Skin epidermis (tissue), 12 donors: Measurements from ENCODE around the gene BRSK2.

ENCODE experiments used
- H3K27ac ChIP-seq, 21 experiments: fragments of 200-600 bp; sonication (generic) in 11 of 21; one replicate each; pipeline ENCODE4 v1.5.0; 2020; ENCODE audit warnings: mild to moderate bottlenecking in 3 of 21, inconsistent platforms in 2 of 21, moderate library complexity in 2 of 21
- H3K4me3 ChIP-seq, 7 experiments: fragments of 200-600 bp; sonication (generic) in 2 of 7; one replicate each; pipeline ENCODE4 v1.5.0; 2020; ENCODE audit warnings: inconsistent platforms in 2 of 7, mild to moderate bottlenecking in 2 of 7, moderate library complexity in 1 of 7

Gene BRSK2

DNA sequence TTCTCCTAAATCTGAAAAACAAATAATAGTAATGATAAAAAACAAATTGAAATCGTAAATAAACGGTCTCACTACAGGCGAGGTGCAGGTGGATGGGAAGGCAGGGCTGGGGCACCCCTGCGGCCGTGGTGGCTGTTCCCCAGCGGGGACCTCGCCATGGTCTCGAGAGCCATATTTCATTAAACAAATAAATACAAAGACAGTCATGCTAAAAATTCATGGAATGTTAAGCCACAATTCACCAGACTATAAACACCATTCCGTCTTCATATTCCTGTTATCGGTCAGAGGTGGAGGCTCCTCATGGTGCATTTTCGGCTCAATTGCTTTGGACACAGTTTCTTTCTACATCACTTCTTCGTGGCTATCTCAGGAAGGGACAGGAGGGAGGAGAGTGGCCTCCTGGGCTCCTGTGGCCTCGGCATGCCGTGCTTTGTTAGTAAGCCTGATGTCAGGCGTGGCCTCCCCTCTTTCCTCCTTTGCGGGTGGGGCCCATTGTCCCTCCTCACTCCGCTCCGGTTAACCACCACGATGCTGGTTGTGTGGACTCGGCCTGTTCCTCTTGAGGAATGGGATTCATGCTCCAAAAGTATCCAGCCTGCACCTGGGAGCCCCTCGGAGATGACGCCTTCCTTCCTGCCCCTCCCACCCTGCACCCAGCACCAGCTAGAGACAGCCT, 16.1 kb upstream of the BRSK2 start:
- no peak overlapping the region for H3K27ac ChIP-seq
- no peak overlapping the region for H3K4me3 ChIP-seq

DNA sequence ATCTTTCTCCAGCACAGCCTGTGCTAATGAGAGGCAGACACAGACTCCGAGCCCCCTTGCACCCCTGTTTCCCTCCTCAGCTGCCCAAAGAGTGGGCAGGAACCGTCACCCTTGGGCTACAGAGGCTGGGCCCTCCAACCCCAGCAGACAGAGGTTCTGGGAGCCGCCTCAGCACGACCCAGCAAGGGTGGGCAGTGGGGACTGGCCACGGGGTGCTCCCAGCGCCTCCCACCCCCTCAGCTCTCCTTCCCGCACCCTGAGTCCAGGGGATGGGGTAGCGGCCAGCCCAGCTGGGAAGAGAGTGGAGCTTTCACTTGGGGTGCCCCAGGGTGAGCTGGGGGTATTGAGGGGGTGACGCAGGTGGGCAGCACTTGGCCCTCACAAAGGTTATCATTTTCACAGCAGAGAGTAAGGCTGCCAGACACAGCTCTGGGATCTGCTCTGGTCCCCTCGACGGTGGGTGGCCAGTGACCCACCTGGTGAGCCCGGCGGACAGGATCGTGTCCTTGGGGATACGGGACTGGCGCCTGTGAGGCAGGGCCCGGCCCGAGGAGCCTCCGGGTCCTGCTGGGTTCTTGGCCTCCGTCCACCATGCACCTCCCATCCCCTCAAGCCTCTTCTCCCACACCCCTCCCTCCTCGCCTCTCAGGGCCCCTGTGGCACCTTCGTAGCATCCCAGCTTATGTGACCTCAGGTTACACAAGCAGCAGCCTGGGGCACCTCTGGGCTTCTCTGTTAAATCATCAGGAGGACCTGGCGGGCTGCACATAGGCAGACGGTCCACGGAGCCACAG, 14.4 kb upstream of the BRSK2 start:
- no peak overlapping the region for H3K27ac ChIP-seq
- H3K4me3 ChIP-seq = no peak overlapping the region

DNA sequence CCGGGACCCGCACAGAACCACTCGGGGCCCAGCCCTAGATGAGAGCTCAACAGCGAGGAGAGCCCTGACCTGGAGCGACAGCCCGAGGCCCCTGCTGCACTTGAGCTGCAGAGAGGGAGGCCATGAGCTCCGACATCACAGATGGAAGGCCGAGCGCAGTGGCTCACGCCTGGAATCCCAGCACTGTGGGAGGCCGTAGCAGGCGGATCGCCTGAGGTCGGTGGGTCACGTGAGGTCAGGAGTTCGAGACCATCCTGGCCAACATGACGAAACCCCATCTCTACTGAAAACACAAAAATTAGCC, 13.8 kb upstream of the BRSK2 start:
- Histone ChIP-seq H3K27ac (no peak overlapping the region), H3K4me3 (no peak overlapping the region)

DNA sequence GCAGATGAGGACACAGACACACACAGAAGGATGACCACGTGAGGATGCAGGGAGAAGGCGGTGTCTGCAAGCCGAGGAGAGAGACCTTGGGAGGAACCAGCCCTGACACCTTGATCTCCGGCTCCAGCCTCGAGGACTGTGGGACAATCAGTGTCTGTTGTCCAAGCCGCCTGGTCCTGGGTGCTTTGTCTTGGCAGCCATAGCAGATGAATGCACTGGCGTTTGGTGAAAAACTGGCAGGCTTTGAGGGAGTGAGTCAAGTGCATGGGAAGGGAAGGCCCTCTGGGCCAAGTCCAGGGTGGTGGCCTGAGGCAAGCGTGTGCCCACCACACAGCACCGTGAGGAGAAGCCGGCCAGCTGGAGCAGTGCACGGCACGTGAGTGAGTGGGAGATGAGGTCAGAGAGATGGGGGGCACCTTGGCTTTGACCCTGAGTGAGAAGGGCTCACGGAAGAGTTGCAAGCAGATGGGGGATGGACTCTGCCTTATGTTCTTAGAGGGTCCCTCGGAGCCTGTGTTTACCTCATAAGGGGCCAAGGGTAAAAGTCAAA, 12.4 kb upstream of the BRSK2 start:
- Histone ChIP-seq H3K27ac (no peak overlapping the region), H3K4me3 (no peak overlapping the region)

DNA sequence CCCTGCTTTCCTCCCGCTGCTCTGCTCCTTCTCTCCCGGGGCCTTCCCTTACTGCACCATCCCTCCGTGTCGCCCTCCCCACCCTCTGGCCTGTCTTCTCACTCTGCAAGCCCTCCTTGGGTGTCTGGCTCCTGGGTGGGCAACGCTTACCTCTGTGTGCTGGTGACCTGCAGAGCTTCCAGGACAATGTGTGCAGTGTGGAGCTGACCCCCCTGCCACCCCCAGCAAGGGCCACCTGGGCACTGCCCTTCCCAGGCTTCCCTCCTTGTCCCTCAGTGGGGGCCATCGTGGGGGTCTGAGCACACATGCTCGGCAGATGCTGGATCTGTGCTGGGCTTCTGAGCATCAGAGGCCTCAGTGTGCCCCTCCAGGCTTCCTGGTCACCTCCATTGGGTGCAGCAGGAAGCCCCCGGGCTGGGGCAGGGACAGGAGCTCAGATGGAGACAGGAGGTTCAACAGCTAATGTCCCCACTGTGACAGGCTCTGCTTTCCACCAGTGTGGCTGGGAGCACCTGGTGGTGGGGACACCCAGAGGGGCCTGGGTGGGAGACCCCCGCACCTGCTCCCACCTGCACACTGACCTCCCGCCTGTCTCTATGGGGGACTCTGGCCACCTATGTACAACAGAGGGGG, 7.8 kb upstream of the BRSK2 start:
- Histone ChIP-seq H3K27ac (no peak overlapping the region), H3K4me3 (no peak overlapping the region)

DNA sequence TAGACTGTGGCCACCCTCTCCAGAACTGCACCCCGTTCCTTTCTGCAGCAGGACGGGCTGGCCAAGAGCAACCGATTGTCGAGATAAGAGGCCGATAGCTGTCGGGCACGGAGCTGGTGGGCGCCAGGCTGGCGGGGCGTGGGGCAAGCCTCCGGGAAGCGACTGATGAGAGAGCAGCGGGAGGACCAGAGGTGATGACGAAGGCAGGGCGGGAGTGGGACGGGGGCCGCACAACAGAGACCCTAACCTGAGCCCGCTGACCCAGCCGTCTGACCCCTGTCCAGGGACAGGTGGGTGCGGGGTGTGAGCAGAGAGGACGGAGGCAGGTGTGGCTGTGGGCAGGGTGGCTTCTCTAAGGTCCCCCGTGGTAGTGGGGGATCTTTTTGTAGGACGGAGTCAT, 7.3 kb upstream of the BRSK2 start:
- Histone ChIP-seq H3K27ac (peak overlapping the region in 5 of 21 experiments; percentile 59 to 81 (median 64)), H3K4me3 (peak overlapping the region in 1 of 7 experiments; percentile 52)

DNA sequence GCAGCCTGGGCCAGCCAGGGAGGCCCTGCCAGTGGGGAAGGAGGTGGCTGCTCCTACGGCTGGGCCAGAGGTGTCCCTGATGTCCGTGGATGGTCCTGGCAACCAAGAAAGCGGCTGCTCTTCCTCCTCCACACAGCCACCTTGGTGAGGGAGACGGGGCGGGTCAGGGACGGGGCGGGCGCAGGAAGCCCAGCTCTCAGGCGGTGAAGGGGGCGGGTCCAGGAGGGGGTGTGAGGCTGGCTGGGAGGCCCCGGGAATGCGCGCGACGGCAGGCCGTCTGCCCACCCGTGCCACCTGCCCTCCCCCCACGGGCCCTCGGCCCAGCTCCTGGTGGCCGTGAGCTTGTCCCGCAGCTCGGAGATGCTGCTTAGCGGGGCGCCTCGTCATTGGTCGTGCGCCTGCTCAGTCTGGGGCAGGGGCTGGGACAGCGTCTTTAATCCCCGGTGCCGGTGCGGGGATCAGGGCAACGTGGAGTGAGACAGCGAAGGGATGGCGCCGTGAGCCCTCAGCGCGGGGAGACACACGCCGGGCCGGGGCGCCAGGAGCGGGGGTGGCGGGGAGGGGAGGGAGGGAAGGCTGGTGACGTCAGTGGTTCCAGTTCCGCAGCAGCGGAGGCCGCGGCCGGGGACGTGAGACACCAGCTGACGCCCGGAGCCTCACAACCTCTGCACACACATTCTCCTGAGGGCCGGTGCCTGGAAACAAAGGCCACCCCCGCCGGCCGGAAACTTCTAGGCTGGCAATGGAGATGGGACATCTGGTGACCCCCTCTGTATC, 6.7 kb upstream of the BRSK2 start:
- Histone ChIP-seq H3K27ac (peak overlapping the region in 16 of 21 experiments; percentile 22 to 81 (median 62)), H3K4me3 (peak overlapping the region; percentile 33 to 56 (median 43))

DNA sequence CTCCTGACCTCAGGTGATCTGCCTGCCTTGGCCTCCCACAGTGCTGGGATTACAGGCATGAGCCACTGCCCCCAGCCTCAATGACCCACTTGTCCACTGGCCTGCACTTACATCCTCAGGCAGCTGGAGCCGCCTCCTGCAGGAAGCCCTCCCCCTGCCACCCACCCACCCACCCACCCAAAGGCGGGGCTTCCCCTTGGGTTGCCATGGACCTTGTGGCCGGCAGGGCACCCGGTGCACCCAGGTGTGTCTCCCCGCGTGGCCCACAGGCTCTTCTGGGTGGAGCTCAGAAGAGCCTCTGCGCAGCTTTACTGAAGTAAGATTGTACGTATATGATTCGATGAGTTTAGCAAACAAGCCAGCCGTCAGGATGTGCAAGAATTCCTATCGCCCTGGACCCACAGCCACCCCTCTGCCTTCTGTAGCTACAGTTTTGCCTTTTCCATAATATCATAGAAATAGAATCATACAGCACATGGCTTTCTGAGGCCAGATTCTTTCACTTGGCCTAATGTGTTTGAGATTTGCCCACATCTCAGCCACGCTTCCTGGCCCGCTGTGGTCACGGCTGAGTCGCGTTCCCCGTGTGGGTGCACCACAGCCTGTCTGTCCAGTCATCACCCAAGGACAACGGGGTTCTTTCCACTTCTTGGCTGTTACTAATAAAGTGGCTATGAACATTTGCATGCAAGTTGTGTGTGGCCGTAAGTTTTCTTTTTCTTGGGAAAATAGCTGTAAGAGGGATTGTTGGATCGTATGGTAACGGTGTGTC, 5.3 kb upstream of the BRSK2 start:
- no peak overlapping the region for H3K27ac ChIP-seq

DNA sequence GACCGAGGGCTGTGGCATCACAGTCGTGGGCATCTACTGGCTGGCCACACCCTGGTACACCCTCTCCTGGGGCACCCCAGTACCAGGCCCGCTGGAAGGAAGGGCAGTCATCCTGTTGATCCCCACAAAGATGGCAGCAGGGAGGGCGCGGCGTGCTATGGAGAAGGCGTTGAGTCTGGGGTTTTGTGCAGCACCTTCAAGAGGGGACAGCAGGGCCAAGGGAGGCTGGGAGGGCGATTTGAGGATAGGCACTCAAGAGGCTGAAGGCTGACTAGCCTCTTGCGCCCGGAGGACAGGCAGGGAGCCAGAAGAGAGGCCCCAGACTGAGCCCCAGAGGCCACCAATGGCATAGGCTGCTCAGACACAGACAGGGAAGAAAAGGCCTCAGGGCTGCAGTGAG, 2.2 kb upstream of the BRSK2 start:
- no peak overlapping the region for H3K4me3 ChIP-seq

More for the DNA sequence above, 5.3 kb upstream of the BRSK2 start:
- no peak overlapping the region for H3K4me3 ChIP-seq

DNA sequence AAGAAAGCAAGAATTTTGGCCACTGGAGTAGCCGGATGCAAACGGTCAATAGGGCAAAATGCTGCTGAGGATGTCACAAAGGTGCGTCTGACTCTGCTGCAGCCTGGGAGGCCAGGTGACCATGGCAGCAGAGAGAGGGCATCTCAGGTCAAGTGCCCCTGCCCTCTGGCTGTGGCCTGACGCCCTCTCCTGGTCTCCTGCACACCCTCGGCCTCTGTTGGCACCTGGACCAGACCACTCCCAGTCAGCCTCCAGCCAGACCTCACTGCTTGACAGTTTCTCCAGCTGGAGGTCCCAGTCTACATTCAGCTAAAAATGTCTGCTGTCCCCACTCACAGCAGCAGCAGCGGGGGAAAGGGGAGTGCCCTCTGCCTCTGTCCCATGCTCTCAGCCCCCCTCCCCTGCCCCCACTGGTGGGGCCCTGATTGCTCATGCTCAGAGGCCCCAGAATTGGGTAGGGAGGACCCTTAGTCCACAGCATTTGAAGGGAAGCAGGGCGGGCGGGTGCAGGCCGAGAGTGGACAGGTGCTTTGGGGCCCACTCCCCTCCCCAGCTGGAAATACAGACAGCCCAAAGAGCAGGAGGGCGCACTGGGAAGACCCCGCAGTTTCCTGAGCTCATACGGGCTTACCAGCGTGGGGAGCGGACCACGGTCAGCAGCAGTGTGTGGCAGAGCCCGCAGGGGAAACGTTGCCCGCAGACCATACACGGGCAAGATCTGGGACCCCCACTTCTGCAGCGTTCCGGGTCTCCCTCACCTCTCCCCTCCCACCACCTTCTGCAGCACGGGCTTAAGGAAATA, 1.6 kb upstream of the BRSK2 start:
- H3K4me3 ChIP-seq = no peak overlapping the region
- H3K27ac ChIP-seq = no peak overlapping the region

More for the DNA sequence above, 2.2 kb upstream of the BRSK2 start:
- no peak overlapping the region for H3K27ac ChIP-seq

DNA sequence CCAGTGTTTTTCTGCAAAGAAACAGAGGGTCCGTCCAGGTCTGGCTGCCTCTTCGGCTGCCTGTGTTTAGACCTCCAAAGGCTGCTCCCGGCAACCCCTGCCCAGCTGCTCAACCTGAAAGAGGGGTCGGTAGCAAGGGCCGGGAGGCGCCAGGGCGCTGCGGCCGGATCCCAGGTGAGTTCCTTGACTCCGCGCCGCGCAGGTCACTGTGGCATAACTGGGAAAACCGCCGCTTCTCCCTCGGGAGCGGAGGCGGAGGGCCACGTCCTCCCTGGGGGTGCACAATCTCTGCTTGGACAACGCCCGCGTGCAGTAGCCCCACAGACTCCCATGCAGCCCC, 1.0 kb upstream of the BRSK2 start:
- H3K27ac ChIP-seq = peak overlapping the region in 3 of 21 experiments; percentile 27 to 77 (median 34)
- H3K4me3 ChIP-seq = peak overlapping the region; percentile 9 to 47 (median 35)

DNA sequence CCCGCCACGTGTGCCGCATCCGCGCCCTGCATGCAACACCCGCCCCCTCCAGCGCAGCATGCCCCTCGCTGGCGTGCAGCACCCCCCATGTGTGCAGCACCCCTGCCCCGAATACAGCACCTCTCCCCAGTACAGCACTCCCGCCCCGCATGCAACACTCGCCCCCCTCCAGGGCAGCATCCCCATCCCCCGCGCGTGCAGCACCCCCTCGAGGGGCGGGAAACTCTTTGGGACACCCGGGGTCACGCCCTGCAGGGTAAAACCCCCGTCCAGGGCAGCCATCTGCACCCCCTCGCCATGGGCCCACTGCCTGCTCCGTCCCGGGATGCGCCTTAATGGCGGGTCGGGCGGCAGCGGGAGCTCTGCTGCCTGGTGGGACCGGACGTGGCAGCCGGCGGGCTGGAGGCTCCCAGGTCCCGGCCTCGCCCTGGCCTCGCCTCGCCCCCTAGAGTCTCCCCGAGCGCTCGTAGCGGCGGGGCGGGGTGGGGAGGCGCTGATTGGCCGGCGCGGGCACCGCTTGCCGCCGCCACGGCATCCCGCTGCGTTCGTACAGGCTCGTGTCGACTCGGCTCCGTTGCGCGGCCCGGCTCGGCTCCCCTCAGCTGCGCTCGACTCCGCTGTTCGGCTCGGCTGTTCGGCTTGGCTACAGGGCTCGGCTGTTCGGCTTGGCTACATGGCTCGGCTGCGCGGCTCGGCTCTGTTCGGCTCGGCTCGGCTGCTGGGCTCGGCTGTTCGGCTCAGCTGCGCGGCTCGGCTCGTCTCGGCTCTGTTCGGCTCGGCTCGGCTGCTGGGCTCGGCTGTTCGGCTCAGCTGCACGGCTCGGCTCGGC, 417 bp upstream of the BRSK2 start:
- Histone ChIP-seq H3K4me3 (peak overlapping the region; percentile 9 to 47 (median 35)), H3K27ac (peak overlapping the region in 14 of 21 experiments; percentile 7 to 77 (median 39))

DNA sequence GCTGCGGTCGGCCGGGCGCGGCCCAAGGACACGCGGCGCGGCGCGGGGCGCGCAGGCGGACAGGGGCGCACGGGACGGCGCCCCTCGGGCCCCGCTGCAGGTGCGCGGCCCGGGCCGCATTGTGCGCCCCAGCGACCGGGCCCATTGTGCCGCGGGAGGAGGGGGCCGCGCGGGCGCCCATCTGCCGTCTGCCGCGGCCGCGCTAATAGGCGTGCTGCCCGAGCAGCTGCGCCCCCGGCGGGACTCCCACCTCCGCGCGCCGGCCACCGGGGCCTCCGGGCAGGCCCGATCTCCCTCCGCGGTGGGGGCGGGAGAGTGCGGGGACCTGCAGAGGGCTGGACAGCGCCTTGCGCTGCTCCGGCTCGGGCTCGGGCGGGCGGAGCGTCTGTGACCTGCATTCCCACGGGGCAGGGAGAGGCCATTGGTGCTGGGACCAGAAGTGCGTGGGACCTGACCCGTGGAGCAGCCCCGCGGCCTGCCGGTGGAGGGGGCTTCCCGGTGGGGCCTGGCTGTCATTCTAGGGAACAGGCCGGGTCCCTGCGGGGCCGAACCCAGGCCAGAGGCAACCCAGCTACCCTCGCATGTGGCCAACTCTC, 933 bp downstream of the BRSK2 start:
- Histone ChIP-seq H3K4me3 (no peak overlapping the region), H3K27ac (no peak overlapping the region)

DNA sequence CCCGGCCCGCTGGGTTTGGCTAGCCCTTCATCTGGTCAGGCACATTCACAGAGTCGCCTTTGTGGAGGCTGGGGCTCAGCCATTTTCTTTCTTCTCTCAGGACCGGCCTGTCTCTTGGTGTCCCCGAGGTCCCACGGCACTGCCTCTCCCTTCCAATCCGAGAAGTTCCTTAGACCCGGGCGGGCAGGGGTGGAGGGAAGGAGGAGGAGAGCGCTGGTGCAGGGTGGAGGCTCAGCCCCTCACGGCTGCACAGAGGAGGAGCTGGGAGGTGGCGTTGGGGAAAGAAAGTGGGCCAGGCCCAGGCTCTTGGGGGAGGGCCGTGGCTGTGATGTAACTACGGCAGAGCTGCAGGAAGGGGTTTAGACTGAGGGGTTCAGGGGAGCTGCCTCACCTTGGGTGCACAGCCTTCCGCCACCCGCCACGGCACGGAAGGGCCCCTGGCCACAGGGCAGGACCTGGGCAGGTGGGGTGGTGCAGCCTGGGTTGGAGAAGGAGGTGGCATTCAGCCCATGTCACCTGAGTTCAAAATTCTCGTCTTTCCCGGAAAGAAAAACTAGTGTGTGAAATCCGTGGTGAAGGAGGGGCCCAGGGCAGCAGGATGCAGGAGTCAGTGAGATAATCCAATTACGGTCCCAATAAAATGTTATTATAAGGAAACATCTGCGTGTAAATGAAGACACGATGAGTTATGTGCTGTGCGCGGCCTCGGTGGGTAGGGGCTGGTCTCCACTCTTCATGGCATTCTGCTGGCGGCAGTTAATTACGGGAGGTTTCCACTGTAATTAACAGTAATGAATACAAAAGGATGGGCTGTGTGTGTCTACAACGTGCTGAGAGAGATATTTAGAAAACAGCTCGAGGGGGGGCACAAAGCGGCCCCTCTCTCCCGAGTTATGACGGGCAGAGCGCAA, 1.7 kb downstream of the BRSK2 start:
- Histone ChIP-seq H3K4me3 (no peak overlapping the region), H3K27ac (no peak overlapping the region)

DNA sequence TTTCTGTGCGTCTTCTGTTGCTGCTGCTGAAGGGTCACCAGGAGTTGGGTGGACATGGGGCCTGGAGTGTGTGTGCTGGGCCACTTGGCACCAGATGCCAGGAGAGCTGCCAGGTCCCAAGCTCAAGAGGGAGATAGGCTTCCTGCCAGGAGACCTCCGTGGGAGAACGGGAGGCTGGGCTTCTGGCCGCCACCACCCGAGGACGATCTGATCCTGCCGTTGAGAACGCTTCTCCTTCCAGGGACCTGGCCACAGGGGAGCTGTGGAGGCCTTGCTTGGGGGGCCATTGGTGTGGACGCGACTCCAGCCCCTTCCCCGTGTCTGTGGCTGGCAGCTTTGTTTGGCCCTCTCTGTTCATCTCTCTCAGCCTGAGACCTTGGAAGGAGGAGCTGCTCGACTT, 2.4 kb downstream of the BRSK2 start:
- no peak overlapping the region for H3K4me3 ChIP-seq
- H3K27ac ChIP-seq = no peak overlapping the region

DNA sequence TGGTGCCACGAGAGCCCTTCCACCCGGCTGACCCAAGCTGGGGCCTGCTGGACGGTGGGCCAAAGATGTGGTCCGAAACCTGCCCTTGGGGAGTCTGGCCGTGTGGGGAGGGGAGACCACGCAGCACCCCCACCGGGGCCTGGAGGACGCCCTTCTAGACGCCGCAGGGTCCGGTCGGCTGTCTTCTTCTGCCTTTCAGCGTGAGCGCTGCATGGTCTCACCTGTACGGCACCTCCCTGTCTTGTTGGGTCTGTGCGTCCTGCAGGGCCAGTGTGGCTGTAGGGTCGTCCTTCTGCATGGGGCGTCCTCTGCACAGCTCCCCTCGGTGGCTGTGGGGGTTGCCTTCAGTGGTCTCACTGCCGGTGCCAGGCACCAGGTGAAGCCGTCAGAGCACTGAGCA, 2.8 kb downstream of the BRSK2 start:
- H3K27ac ChIP-seq = no peak overlapping the region

More for the DNA sequence above, 2.8 kb downstream of the BRSK2 start:
- H3K4me3 ChIP-seq = no peak overlapping the region
